Measurements from ENCODE around the gene CENPC.
"Not testable (repeated sequence)": the region's sequence is repeated elsewhere in the genome, so short reads cannot be mapped to it uniquely, and the experiment has no call there.

CENPC gene

DNA sequence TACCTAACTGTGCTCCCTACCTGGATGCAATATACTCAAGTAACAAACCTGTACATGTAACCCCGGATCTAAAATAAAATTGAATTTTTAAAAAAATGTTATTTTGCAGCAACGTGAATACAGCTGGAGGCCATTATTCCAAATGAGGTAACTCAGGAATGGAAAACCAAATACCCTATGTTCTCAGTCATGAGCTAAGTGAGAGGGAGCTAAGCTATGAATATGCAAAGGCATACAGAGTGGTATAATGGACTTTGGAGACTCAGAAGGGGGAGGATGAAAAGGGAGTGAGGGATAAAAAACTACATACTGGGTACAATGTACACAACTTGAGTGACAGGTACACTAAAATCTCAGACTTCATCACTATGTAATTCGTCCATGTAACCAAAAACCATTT lies 78.6 kb downstream of the CENPC start:
- DNase-seq (ENCODE audit: low read depth in 2 of 2), result no peak

DNA sequence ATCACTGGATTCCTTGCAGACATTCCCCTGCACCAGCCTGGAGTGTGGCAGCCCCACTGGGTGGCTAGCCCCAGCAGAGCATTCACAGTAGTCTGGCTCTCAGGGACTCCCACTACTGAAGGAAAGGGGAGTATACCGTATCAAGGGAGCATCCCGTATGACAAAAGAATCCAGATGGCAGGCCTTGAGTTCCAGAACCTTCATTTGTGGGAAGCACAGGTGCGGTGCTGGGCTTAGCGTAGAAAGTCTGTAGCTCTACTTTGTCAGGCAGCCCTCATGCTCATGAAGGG lies 79.6 kb downstream of the CENPC start:
- DNase-seq (ENCODE audit: low read depth in 2 of 2), result no peak

DNA sequence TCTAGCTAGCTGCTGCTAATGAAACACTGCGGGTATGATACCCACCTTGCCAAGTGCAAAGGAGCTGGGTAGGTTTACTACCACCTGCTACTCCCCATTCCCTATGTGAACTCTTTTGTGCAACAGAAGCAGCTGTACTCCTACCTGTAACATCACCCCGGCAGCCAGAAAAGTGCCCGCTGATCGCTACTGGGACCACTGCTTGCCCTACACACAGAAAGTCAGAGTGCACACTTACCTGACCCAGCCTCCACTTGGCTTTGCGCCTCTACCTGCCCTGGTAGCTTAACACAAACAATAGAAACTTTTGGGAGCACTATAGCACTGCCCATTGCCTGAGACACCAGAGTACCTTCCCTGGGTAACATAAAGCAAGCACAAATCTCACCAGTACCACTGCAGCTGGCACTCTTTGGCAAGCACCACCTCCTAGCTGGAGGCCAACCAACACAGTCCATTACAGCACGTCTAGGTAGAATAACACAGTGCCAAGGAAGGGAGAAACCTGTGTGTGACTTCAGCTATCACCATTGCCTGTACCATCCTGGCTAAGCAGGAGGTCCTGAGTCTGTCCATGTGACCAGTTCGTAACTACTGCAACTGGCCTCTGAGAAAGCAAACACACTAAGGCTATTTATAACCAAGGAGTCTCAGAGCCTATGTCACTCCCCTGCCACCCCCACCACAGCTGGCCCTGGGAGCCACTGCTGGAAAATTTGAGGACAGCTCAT lies 80.1 kb downstream of the CENPC start:
- DNase-seq (ENCODE audit: low read depth in 2 of 2), result no peak

DNA sequence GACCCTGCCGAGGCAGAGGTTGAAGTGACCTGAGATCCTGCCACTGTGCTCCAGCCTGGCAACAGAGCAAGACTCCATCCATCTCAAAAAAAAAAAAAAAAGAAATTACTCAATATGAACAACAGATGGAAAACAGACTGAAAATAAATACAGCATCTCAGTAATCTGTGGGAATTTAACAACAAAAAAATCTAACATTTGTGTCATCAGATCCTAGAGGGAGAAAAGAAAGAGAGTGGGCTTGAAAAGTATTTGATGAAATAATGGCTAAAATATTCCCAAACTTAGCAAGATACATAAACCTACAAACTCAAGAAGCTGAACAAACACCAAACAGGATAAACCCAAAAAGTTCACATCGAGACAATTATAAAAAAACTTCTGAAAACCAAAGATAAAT lies 84.7 kb downstream of the CENPC start:
- no peak for DNase-seq (ENCODE audit: low read depth in 2 of 2)

DNA sequence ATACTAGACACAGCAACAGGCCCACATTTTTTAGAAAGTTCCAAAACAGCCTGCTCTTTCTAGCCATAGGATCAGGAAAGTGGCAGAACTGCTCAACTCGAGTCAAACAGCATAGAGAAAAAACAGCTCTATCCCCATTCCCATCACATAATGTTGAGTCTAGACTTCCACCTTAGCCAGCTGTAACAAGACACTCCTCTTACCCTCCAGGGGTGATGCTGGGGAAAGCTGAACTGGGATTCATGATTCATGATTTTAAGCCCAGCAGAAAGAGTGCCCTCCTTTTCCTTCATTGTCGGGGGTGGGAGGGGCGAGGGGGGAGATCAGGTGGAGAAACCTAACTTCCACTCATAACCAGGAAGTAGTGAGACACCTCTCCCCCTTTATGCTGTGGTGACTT lies 86.1 kb downstream of the CENPC start:
- DNase-seq (ENCODE audit: low read depth in 2 of 2), result no peak

DNA sequence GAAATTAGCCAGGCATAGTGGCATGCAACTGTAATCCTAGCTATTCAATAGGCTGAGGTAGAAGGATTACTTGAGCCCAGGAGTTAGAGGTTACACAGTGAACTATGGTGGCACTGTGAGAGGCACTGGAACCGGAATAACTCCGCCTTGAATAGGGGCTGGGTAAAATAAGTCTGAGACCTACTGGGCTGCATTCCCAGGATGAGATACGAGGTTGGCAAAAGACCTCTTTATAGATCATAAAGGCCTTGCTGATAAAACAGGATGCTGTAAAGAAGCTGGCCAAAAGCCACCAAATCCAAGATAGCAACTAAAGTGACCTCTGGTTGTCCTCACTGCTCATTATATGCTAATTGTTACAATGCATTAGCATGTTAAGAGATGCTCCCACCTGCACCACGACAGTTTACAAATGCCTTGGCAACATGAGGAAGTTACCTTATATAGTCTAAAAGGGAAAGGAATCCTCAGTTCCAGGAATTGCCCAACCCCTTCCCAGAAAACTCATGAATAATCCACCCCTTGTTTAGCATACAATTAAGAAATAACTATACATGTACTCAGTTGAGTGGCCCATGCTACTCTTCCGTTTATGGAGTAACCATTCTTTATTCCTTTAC lies 88.6 kb downstream of the CENPC start:
- no peak for DNase-seq (ENCODE audit: low read depth in 2 of 2)

DNA sequence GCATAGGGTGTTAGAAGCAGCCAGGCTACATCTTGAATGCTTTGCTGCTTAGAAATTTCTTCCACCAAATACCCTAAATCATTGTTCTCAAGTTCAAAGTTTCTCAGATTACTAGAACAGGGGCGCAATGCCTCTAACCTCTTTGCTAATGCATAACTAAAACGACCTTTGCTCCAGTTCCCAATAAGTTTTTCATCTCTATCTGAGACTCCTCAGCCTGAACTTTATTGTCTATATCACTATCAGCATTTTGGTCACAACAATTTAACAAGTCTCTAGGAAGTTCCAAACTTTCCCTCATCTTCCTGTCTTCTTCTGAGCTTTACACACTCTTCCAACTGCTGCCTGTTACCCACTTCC lies 92.5 kb downstream of the CENPC start:
- DNase-seq (ENCODE audit: low read depth in 2 of 2), result not testable (repeated sequence)

DNA sequence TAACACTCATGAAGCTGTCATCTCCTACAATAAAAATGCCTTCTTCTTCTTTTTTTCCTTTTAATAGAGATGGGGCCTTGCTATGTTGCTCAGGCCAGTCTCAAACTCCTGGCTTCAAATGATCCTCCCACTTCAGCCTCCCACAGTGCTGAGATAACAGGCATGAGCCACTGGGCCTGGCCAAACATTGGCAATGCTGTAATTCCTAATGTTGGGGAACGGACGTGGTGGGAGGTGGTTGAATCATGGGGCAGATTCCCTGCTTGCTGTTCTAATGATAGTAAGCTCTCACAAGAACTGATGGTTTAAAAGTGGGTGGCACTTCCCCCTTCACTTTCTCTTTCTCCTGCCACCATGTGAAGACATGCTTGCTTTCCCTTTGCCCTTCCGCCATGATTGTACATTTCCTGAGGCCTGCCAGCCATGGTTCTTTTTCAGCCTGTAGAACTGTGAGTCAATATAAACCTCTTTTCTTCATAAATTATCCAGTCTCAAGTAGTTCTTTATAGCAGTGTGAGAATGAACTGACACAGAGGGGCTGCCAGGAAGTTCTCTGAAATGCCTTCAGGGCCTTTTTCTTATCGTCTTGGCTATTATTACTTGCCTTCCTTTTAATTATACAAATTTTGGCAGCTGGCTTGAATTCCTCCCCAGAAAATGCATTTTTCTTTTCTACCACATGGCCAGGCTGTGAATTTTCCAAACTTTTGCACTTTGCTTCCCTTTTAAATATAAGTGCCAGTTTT lies 93.0 kb downstream of the CENPC start:
- DNase-seq (ENCODE audit: low read depth in 2 of 2), result no peak

DNA sequence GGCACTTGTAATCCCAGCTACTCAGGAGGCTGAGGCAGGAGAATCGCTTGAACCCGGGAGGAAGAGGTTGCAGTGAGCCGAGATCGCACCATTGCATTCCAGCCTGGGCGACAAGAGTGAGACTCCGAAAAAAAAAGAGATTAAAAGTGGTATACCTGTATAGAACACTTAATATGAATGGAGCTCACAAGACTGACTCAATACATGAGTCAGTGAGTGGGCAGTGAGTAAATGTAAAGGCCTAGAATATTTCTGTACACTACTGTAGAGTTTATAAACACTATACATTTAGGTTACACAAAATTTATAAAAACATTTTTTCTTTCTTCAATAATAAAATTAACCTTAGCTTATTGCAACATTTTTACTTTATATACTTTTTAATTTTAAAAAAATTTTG lies 93.8 kb downstream of the CENPC start:
- DNase-seq (ENCODE audit: low read depth in 2 of 2), result no peak

DNA sequence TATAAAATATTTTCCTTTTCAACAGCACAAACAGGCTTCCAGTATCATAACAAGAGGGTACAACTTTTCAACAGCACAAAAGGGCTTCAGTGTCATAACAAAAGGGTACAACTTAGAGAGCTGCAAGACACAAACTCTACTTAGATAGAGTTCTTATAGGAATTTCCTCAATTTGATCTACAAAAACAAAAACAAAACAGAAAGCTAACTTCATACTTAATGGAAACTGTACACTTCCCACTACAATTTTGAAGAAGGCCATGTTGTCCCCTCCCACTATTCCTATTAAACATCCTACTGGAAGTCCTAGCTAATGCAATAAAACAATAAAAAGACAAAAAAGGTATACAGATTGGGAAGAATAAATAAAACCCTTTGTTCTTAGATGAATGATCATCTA lies 96.7 kb downstream of the CENPC start:
- no peak for DNase-seq (ENCODE audit: low read depth in 2 of 2)

DNA sequence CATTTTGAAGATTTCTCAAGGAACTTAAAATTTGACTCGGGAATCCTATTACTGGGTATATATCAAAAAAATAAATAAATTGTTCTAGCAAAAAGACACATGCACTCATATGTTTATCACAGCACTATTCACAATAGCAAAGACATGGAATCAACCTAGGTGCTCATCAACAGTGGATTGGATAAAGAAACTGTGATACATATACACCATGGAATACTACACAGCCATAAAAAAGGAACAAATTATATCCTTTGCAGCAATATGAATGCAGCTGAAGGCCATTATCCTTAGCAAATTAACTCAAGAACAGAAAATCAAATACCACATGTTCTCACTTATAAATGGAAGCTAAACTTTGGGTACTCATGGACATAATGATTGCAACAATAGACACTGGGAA lies 97.4 kb downstream of the CENPC start:
- DNase-seq (ENCODE audit: low read depth in 2 of 2), result no peak

DNA sequence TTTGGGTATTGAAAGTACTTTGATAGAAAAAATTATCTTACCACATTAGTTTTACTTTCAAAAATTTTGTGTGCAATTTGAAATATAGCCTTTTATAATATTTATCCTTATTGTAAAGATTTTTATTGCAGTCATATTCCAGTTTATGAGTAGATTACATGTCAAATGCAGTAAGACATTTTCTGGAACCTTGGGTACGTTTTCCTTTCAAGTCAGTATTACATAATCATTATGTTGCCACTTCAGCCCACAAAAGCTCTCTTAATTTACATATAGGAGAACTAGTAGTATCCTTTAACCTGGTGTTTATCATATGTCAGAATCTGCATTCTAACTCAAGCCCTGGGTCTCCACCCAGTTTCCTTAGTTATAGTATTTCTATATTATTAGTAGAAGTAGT lies 98.5 kb downstream of the CENPC start:
- no peak for DNase-seq (ENCODE audit: low read depth in 2 of 2)

DNA sequence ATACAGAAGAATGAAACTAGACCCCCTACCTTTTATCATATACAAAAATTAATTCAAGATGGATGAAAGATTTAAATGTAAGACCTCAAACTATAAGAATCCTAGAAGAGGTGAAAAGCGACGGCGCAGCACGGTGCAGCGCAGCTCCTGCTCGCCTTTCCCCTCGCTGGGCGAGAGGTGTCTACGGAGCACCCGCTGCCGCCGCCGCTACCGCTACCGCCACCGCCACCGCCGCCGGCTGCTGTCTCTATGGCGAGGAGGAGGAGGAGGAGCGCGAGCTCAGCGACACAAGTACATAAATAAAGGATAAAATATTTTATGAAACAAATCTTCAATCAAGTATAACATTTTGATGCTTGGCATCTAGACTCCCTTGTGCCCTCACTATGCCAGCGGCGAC lies 99.4 kb downstream of the CENPC start:
- DNase-seq (ENCODE audit: low read depth in 2 of 2), result not testable (repeated sequence)

DNA sequence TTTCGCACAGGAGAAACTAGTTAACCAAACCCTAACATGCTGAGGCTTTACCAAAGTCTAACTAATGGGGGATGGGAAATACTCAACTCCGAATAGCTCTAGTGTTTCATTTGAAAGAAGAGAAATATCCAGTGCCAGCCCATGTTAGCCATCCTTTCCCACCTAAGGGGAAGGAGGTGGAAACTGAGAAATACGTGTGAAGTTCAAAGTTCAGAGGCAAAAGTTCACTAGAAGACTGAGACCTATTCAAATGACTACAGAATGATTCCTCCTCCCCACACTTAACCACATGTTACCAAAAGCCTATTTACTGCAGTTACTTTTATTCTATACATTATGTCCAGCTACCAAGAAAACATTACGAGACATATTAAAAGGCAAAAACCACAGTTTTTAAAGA lies 106.3 kb downstream of the CENPC start:
- DNase-seq (ENCODE audit: low read depth in 2 of 2), result no peak

DNA sequence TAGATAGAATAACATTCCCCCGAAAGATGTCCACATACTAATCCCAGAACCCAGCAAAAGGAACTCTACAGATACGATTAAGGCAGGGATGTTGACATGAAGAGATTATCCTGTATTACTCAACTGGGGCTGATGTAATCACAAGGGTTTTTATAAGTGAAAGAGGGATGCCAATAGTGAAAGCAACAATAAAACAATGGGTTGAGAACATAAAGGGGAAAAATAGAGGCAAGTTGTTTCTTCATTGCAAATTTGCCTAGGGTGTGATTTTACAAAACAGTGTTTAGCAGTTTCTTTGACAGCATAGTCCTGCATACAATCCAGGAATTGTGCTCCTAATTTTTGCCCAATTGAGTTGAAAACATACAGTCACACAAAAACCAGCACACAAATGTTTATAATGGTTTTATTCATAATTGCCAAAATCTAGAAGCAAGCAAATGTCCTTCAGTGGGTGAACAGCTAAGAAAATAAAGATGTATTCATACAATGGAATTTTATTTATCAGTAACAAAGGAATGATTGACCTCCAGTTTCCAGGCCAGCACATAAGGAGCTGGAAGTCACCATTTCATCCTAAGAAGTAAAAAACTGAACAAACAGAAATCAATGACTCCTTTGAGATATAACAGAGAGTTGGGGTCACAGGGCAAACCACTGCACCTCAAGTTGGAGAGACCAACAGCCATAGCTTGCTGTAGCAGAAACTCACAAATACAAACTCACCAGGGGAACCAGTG lies 107.2 kb downstream of the CENPC start:
- DNase-seq (ENCODE audit: low read depth in 2 of 2), result no peak

DNA sequence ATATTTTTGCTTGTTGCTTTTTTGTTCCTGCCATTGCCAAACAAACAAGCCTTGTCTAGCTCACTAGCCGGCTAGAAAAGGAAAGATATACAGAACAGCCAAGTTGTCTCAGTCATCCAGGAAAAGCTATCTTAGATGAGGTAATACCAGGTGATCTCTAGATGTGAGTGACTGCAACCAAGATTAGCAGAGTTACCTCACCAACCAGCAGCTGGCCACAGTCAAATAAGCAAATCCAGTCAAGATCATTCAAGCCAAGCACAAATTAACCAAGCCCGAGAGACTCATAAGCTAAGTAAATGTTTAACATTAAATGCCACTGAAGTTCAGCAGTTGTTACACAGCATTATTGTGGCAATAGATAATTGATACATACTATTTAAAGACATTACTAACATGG lies 108.6 kb downstream of the CENPC start:
- no peak for DNase-seq (ENCODE audit: low read depth in 2 of 2)

DNA sequence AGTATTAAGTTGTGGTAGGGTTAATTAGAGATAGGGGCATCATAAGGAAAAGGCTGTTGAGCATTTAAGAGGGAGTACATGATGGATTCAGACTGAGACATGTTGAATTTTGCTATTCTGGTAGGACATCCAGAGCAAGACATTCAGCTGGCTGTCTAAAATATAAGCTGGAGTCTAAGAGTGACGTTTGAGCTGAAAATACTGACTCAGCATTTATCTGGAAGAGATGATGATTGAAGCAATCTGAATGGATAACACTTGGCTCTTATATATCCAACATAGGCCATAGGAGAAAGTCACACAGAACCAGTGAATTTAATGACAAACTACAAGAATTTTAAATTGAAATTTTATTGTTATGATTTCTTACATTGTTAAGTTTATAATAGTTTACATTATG lies 114.3 kb downstream of the CENPC start:
- DNase-seq (ENCODE audit: low read depth in 2 of 2), result no peak

DNA sequence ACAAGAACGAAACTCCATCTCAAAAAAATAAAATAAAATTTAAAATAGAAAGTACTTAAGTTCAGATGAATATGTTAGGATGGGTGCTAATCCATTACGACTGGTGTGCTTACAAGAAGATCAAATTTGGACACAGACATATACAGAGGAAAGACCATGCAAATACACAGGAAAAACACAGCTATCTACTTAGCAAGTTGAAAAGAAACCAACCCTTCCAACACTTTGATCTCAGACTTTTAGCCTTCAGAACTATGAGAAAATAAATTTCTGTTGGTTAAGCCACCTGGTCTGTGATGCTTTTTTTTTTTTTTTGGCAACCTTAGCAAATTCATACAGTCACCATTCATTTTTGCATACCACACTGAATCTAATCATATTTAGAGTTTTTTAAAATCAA lies 116.5 kb downstream of the CENPC start:
- DNase-seq (ENCODE audit: low read depth in 2 of 2), result no peak

All from stimulated activated CD4-positive, alpha-beta T cell treated with anti-CD3 and anti-CD28 coated beads, Interleukin-1b, Interleukin-23, amount 100 ng/mL, for 1 hour (primary cell).